H1 (cell line): ENCODE measurements around the gene PSMC3IP. TPM values are rescaled to one million over a fixed set of nuclear protein-coding genes. Genes with fewer than 3 reads are reported as not detected.

Experiments
- CTCF ChIA-PET: fragments of 300-600 bp; sonication (Branson Sonifier 250); formaldehyde crosslinking; loops from one replicate; lab custom pipeline; 2021; ENCODE audit not compliant: partially characterized antibody; lab: Charles Lee
- POLR2A ChIA-PET: fragments of 300-600 bp; sonication (Branson Sonifier 250); formaldehyde crosslinking; loops from one replicate; lab custom pipeline; 2021; ENCODE audit warnings: inconsistent platforms; ENCODE audit not compliant: partially characterized antibody; lab: Charles Lee
- DNase-seq, 2 experiments: peaks; one replicate each; pipeline versions ENCODE4 v3.0.0 to v3.0.0-alpha.2; 2010 to 2022; ENCODE audit warnings: low spot score in 2 of 2, low read depth in 1 of 2, mixed read lengths in 1 of 2
- FAIRE-seq: peaks from 2 replicates; lab custom pipeline; 2011; peaks lifted over from hg19 to GRCh38; lab: Jason Lieb, UNC
- H2AFZ ChIP-seq: 2 replicates; pipeline ENCODE4 v1.8.1; 2012; ENCODE audit warnings: low read length, inconsistent platforms
- H2AK5ac ChIP-seq: 2 replicates; pipeline ENCODE4 v1.6.1; 2013; ENCODE audit warnings: low read depth, low read length
- H2BK120ac ChIP-seq: replicated peaks from 2 replicates; pipeline ENCODE3; 2013; ENCODE audit warnings: low read depth, low read length, inconsistent platforms
- H2BK12ac ChIP-seq: 2 replicates; pipeline ENCODE4 v1.6.1; 2013; ENCODE audit warnings: low read depth, low read length
- H2BK15ac ChIP-seq: 2 replicates; pipeline ENCODE4 v1.6.1; 2013; ENCODE audit warnings: low read length
- H2BK20ac ChIP-seq: 2 replicates; pipeline ENCODE4 v1.6.1; 2013; ENCODE audit warnings: low read length
- H2BK5ac ChIP-seq: 2 replicates; pipeline ENCODE4 v1.6.1; 2013; ENCODE audit warnings: low read depth, low read length
- H3K14ac ChIP-seq: 2 replicates; pipeline ENCODE4 v1.6.1; 2013; ENCODE audit warnings: inconsistent platforms; ENCODE audit not compliant: insufficient read length
- H3K18ac ChIP-seq: 2 replicates; pipeline ENCODE4 v1.6.1; 2013; ENCODE audit warnings: low read length; ENCODE audit errors: extremely low read depth
- H3K23ac ChIP-seq: 2 replicates; pipeline ENCODE4 v1.6.1; 2013; ENCODE audit warnings: inconsistent platforms; ENCODE audit not compliant: insufficient read length
- H3K23me2 ChIP-seq: 2 replicates; pipeline ENCODE4 v1.6.1; 2013; ENCODE audit warnings: low read depth, low read length
- H3K27ac ChIP-seq: 2 replicates; pipeline ENCODE4 v1.6.1; 2011; ENCODE audit warnings: low read depth, low read length, inconsistent platforms
- H3K27me3 ChIP-seq, 4 experiments: replicated peaks in 1 of 4; 1 replicate in 1 of 4; 2 replicates in 3 of 4; pipeline versions ENCODE4 v1.6.1 to v1.8.1; 2011 to 2013; ENCODE audit warnings: low read length in 3 of 4, mild to moderate bottlenecking in 3 of 4, inconsistent platforms in 2 of 4, mixed read lengths in 2 of 4, moderate library complexity in 1 of 4; ENCODE audit not compliant: control insufficient read depth in 3 of 4, insufficient read depth in 3 of 4; ENCODE audit errors: extremely low read depth in 1 of 4
- H3K36me3 ChIP-seq, 4 experiments: 2 replicates each; pipeline versions ENCODE4 v1.6.1 to v1.8.1; 2011 to 2013; ENCODE audit warnings: mild to moderate bottlenecking in 4 of 4, low read length in 3 of 4, moderate library complexity in 2 of 4, control low read depth in 1 of 4, inconsistent platforms in 1 of 4; ENCODE audit not compliant: insufficient read depth in 4 of 4, control insufficient read depth in 2 of 4
- H3K4ac ChIP-seq: replicated peaks from 2 replicates; pipeline ENCODE3; 2013; ENCODE audit warnings: low read length, low read depth, mixed read lengths, inconsistent platforms; ENCODE audit not compliant: insufficient read length
- H3K4me1 ChIP-seq, 4 experiments: replicated peaks in 1 of 4; 1 replicate in 1 of 4; 2 replicates in 3 of 4; pipeline versions ENCODE4 v1.6.1 to v1.8.1; 2011 to 2013; ENCODE audit warnings: low read length in 3 of 4, inconsistent platforms in 2 of 4, mixed read lengths in 1 of 4; ENCODE audit not compliant: insufficient read depth in 4 of 4, control insufficient read depth in 3 of 4
- H3K4me2 ChIP-seq, 2 experiments: 2 replicates each; pipeline versions ENCODE4 v1.6.1 to v1.8.1; 2011 to 2013; ENCODE audit warnings: low read depth in 2 of 2, low read length in 2 of 2, control low read depth in 1 of 2, inconsistent platforms in 1 of 2, mild to moderate bottlenecking in 1 of 2; ENCODE audit not compliant: insufficient read depth in 1 of 2
- H3K4me3 ChIP-seq, 4 experiments: fragments of 200-600, 300-600 bp in 1 of 4; sonication (generic), shearing (Covaris generic), sonication (Bioruptor Twin) in 1 of 4; 2 replicates each; pipeline versions ENCODE4 v1.5.1 to v1.8.1; 2011 to 2016; ENCODE audit warnings: low read length in 4 of 4, low read depth in 3 of 4, control low read depth in 2 of 4, inconsistent platforms in 2 of 4, mild to moderate bottlenecking in 2 of 4, mixed read lengths in 1 of 4, moderate library complexity in 1 of 4; ENCODE audit not compliant: insufficient read depth in 2 of 4; ENCODE audit errors: extremely low read depth in 1 of 4
- H3K56ac ChIP-seq: replicated peaks from 2 replicates; pipeline ENCODE3; 2013; ENCODE audit warnings: low read depth, mild to moderate bottlenecking, mixed read lengths, low read length, inconsistent platforms; ENCODE audit not compliant: insufficient read length
- H3K79me1 ChIP-seq: 2 replicates; pipeline ENCODE4 v1.6.1; 2013; ENCODE audit warnings: low read depth, low read length, control low read depth
- H3K79me2 ChIP-seq, 2 experiments: 2 replicates each; pipeline versions ENCODE4 v1.6.1 to v1.8.1; 2012 to 2013; ENCODE audit warnings: low read length in 2 of 2, mild to moderate bottlenecking in 2 of 2, inconsistent platforms in 1 of 2; ENCODE audit not compliant: insufficient read depth in 2 of 2, control insufficient read depth in 1 of 2
- H3K9ac ChIP-seq, 4 experiments: replicated peaks in 1 of 4; 1 replicate in 1 of 4; 2 replicates in 3 of 4; pipeline versions ENCODE4 v1.6.1 to v1.8.1; 2011 to 2013; ENCODE audit warnings: low read depth in 3 of 4, low read length in 3 of 4, control low read depth in 2 of 4, mild to moderate bottlenecking in 2 of 4, moderate library complexity in 2 of 4, inconsistent platforms in 1 of 4; ENCODE audit errors: extremely low read depth in 1 of 4
- H3K9me3 ChIP-seq, 2 experiments: 2 replicates each; pipeline versions ENCODE4 v1.6.1 to v1.8.1; 2012 to 2013; ENCODE audit warnings: mild to moderate bottlenecking in 2 of 2, moderate library complexity in 2 of 2, control low read depth in 1 of 2, inconsistent platforms in 1 of 2, low read depth in 1 of 2, low read length in 1 of 2, mixed read lengths in 1 of 2; ENCODE audit not compliant: insufficient read depth in 2 of 2
- H4K20me1 ChIP-seq, 2 experiments: replicated peaks in 1 of 2; 2 replicates each; pipeline versions ENCODE3 to v1.8.1; 2011 to 2013; ENCODE audit warnings: inconsistent platforms in 2 of 2, low read length in 2 of 2, mild to moderate bottlenecking in 1 of 2; ENCODE audit not compliant: insufficient read depth in 2 of 2, control insufficient read depth in 1 of 2
- H4K5ac ChIP-seq: 2 replicates; pipeline ENCODE4 v1.6.1; 2013; ENCODE audit warnings: low read length, low read depth, mixed read lengths, inconsistent platforms; ENCODE audit not compliant: insufficient read length
- H4K8ac ChIP-seq: 2 replicates; pipeline ENCODE4 v1.8.0; 2013; ENCODE audit warnings: mild to moderate bottlenecking, moderate library complexity, low read length, inconsistent platforms; ENCODE audit not compliant: insufficient read depth; ENCODE audit errors: extremely low read depth
- H4K91ac ChIP-seq: replicated peaks from 2 replicates; pipeline ENCODE3; 2013; ENCODE audit warnings: low read length, mixed read lengths, inconsistent platforms; ENCODE audit not compliant: insufficient read length
- WGBS, 2 experiments: shearing (Covaris generic) in 1 of 2; methylation state at CpG; one replicate each; pipeline versions ENCODE4 v1.1.6 to v1.1.7; 2013 to 2015; ENCODE audit warnings: low lambda C conversion rate in 2 of 2, mixed read lengths in 2 of 2, inconsistent platforms in 1 of 2, low coverage in 1 of 2, missing lambda C conversion rate in 1 of 2; ENCODE audit not compliant: insufficient replicate concordance in 2 of 2, insufficient coverage in 1 of 2, insufficient read length in 1 of 2; ENCODE audit errors: extremely low coverage in 1 of 2, missing lambda C conversion rate in 1 of 2; 5-methylcytosine and 5-hydroxymethylcytosine counted together
- polyA plus RNA-seq, 7 experiments: library from polyadenylated mRNA; depleted of rRNA in 3 of 7; stranded (reverse) in 5 of 7; unstranded in 2 of 7; fragments of >200 nt in 5 of 7; fragments of 200-250 nt in 2 of 7; gene quantifications; 1 replicate in 5 of 7; 2 replicates in 1 of 7; 4 replicates in 1 of 7; pipeline versions ENCODE4 v1.2.1 to v1.2.3, GENCODE V29; 2011 to 2013; ENCODE audit warnings: missing spikeins in 2 of 7, mixed read lengths in 2 of 7
- total RNA-seq: library from RNA; stranded (reverse); fragmentation: NEBNext Ultra II Directional; extraction: Animal tissue kit (Norgen Biotek cat#: 25700); gene quantifications from 2 replicates; pipeline ENCODE4 v1.2.1, GENCODE V29; 2021

The PSMC3IP gene
- total and polyA plus RNA-seq, 2 of the 8 experiments (the other 6 are each of a cell fraction or from before 2014, with no cell fraction given): 11.5 to 21.9 TPM

- FAIRE-seq: no peak
- POLR2A ChIA-PET: no interaction called here
These were observed 7.4 kb upstream of the PSMC3IP start for GRCh38 chr17:42584880-42585279.

More at GRCh38 chr17:42584880-42585279, 7.4 kb upstream of the PSMC3IP start:
- Histone ChIP-seq H4K8ac (no peak overlapping the region), H3K23me2 (no peaks in the 10 kb centered on the region), H3K27me3 (no peaks in the 10 kb centered on the region), H3K18ac (no peak overlapping the region), H3K36me3 (peaks cover 14 to 55% (median 33%) of the 10 kb centered on the region in 4 experiments), H2BK20ac (no peak overlapping the region), H3K4ac (no peak overlapping the region), H2BK15ac (no peak overlapping the region), H2BK12ac (no peak overlapping the region), H3K4me1 (no peaks in the 10 kb centered on the region), H3K4me2 (no peak overlapping the region), H2BK5ac (no peak overlapping the region), H3K79me1 (no peaks in the 10 kb centered on the region), H3K14ac (no peak overlapping the region), H2AK5ac (no peak overlapping the region), H3K56ac (no peak overlapping the region), H2AFZ (no peak overlapping the region), H3K9ac (no peak overlapping the region), H4K91ac (no peak overlapping the region), H3K27ac (no peak overlapping the region), H4K20me1 (peaks cover 0 to 2% of the 10 kb centered on the region in 2 experiments), H3K23ac (no peak overlapping the region), H3K9me3 (no peaks in the 10 kb centered on the region), H2BK120ac (no peak overlapping the region), H3K79me2 (no peaks in the 10 kb centered on the region), H4K5ac (no peak overlapping the region), H3K4me3 (no peak overlapping the region)
- CTCF ChIA-PET: interaction anchor here (1.9 kb wide), 1 partner anchor 23 kb away, joined by 4 read pairs; no protein-coding TSS in a partner anchor
- no peak for DNase-seq
- WGBS, 2 experiments: 82% methylated on average over 9 of the region's 9 CpGs; no CpG with 5 or more reads in 1 of the 2 experiments
